HCT116 (cell line): ENCODE measurements around the gene LIN7B. TPM values are rescaled to one million over a fixed set of nuclear protein-coding genes. Genes with fewer than 3 reads are reported as not detected.

Source experiments
- ZFX ChIP-seq: fragments of 450-650 bp; IDR thresholded peaks from 2 replicates; pipeline ENCODE4 v1.6.1; 2017
- total RNA-seq: library from RNA; stranded (reverse); gene quantifications from one replicate; pipeline ENCODE4 v1.2.1, GENCODE V29; 2021; ENCODE audit not compliant: unreplicated experiment

LIN7B gene
- total RNA-seq, 1 experiment from 2014 or later: 7.2 TPM

DNA sequence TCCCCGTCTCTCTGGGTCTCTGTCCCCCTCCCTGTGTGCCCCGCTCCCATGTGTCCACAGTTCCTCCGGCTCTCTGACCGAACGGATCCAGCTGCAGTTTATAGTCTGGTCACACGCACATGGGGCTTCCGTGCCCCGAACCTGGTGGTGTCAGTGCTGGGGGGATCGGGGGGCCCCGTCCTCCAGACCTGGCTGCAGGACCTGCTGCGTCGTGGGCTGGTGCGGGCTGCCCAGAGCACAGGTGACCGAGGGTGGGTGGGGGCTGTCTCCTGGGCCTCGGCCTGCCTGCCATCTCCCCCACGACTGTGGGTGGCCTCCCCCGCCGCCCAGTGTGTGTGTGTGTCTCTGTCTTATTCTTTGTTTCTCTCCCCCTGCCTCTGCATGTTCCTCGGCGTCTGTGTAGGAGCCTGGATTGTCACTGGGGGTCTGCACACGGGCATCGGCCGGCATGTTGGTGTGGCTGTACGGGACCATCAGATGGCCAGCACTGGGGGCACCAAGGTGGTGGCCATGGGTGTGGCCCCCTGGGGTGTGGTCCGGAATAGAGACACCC, 53.8 kb downstream of the LIN7B start (continued):
- no peak for TF ChIP-seq ZFX

Other genes starting within 250 kb of the LIN7B start
- gene PLEKHA4, start 245.8 kb upstream of the LIN7B start, total RNA-seq: 20.4 TPM
- 50.3 TPM for gene PPP1R15A, start 241.9 kb upstream of the LIN7B start, total RNA-seq
- gene TULP2, start 215.6 kb upstream of the LIN7B start, total RNA-seq: not detected
- 88.8 TPM for gene NUCB1, start 214.1 kb upstream of the LIN7B start, total RNA-seq
- 8.6 TPM for gene DHDH, start 180.7 kb upstream of the LIN7B start, total RNA-seq
- 96.4 TPM for gene BAX, start 159.5 kb upstream of the LIN7B start, total RNA-seq
- 1,885 TPM for gene FTL, start 149.1 kb upstream of the LIN7B start, total RNA-seq
- 50.7 TPM for gene GYS1, start 121.1 kb upstream of the LIN7B start, total RNA-seq
- gene RUVBL2, start 120.5 kb upstream of the LIN7B start, total RNA-seq: 270 TPM
- 3.7 TPM for gene LHB, start 97.3 kb upstream of the LIN7B start, total RNA-seq
- not detected for gene CGB3, start 90.0 kb upstream of the LIN7B start, total RNA-seq
- gene CGB2, start 82.5 kb upstream of the LIN7B start, total RNA-seq: 5.0 TPM
- gene CGB1, start 77.5 kb upstream of the LIN7B start, total RNA-seq: 0.76 TPM
- gene CGB5, start 70.5 kb upstream of the LIN7B start, total RNA-seq: not detected
- gene CGB8, start 65.3 kb upstream of the LIN7B start, total RNA-seq: 0.34 TPM
- 5.4 TPM for gene CGB7, start 56.6 kb upstream of the LIN7B start, total RNA-seq
- gene NTF4, start 49.6 kb upstream of the LIN7B start, total RNA-seq: 1.7 TPM
- not detected for gene KCNA7, start 41.7 kb upstream of the LIN7B start, total RNA-seq
- 236 TPM for gene SNRNP70, start 28.9 kb upstream of the LIN7B start, total RNA-seq
- gene C19orf73, start 4.8 kb downstream of the LIN7B start, total RNA-seq: 2.2 TPM
- 28.1 TPM for gene PPFIA3, start 5.2 kb downstream of the LIN7B start, total RNA-seq
- not detected for gene HRC, start 41.0 kb downstream of the LIN7B start, total RNA-seq
- 44.2 TPM for gene TRPM4, start 43.4 kb downstream of the LIN7B start, total RNA-seq
- 5.0 TPM for gene SLC6A16, start 210.8 kb downstream of the LIN7B start, total RNA-seq
- gene CD37, start 221.0 kb downstream of the LIN7B start, total RNA-seq: 0.76 TPM
- 31.9 TPM for gene TEAD2, start 248.0 kb downstream of the LIN7B start, total RNA-seq
- 1.0 TPM for gene DKKL1, start 249.5 kb downstream of the LIN7B start, total RNA-seq